OCI-LY7 (cell line): ENCODE measurements around the gene AKAP9. TPM values are rescaled to one million over a fixed set of nuclear protein-coding genes. Genes with fewer than 3 reads are reported as not detected.
A peak's percentile ranks its signal among the peaks of the same experiment; 100 is the strongest.

Source experiments
- BruUV-seq: library from RNA; stranded (reverse); fragments of 400-500 nt; replicated peaks from 2 replicates; lab custom pipeline; 2021; lab: Mats Ljungman, UMichigan
- CTCF ChIA-PET: fragments of 300-600 bp; sonication (Branson Sonifier 250); formaldehyde crosslinking; loops from one replicate; lab custom pipeline; 2022; ENCODE audit warnings: antibody characterized with exemption; ENCODE audit not compliant: unreplicated experiment; lab: Charles Lee
- POLR2A ChIA-PET: fragments of 300-600 bp; sonication (Branson Sonifier 250); formaldehyde crosslinking; loops from one replicate; lab custom pipeline; 2022; ENCODE audit warnings: antibody characterized with exemption; lab: Charles Lee
- DNase-seq: peaks from one replicate; pipeline ENCODE4 v3.0.0-alpha.2; 2015; ENCODE audit warnings: low spot score
- H2AFZ ChIP-seq: fragments of 200-600 bp; sonication (generic), shearing (Covaris generic); 2 replicates; pipeline ENCODE4 v1.6.1; 2014; ENCODE audit warnings: mild to moderate bottlenecking, antibody characterized with exemption, low read length, moderate library complexity
- H3K27ac ChIP-seq: fragments of 200-600 bp; sonication (generic); 2 replicates; pipeline ENCODE4 v1.5.1; 2014; ENCODE audit warnings: mixed run types, low read depth, mild to moderate bottlenecking, moderate library complexity, low read length, inconsistent platforms; ENCODE audit not compliant: poor library complexity, severe bottlenecking
- H3K36me3 ChIP-seq: fragments of 200-600 bp; sonication (generic); 2 replicates; pipeline ENCODE4 v1.6.1; 2014; ENCODE audit warnings: mild to moderate bottlenecking, antibody characterized with exemption, low read length, moderate library complexity, mixed read lengths; ENCODE audit not compliant: insufficient read depth
- H3K4me1 ChIP-seq: fragments of 200-600 bp; sonication (generic); 2 replicates; pipeline ENCODE4 v1.5.1; 2014; ENCODE audit warnings: mild to moderate bottlenecking, low read length; ENCODE audit not compliant: insufficient read depth, poor library complexity, severe bottlenecking
- H3K4me2 ChIP-seq: fragments of 200-600 bp; sonication (generic); 2 replicates; pipeline ENCODE4 v1.6.1; 2014; ENCODE audit warnings: mild to moderate bottlenecking, low read length
- H3K4me3 ChIP-seq: fragments of 200-600 bp; sonication (generic); 2 replicates; pipeline ENCODE4 v1.5.1; 2014; ENCODE audit warnings: mild to moderate bottlenecking, low read depth, low read length; ENCODE audit not compliant: poor library complexity, severe bottlenecking
- H3K79me2 ChIP-seq: fragments of 200-600 bp; sonication (generic); 2 replicates; pipeline ENCODE4 v1.6.1; 2016; ENCODE audit warnings: low read depth, mild to moderate bottlenecking, low read length, moderate library complexity, mixed read lengths; ENCODE audit not compliant: insufficient read depth
- H3K9me2 ChIP-seq: fragments of 200-600 bp; sonication (generic); 2 replicates; pipeline ENCODE4 v1.6.1; 2016; ENCODE audit warnings: mild to moderate bottlenecking, low read length, mixed read lengths; ENCODE audit not compliant: insufficient read depth
- H3K9me3 ChIP-seq: fragments of 200-600 bp; sonication (generic); 2 replicates; pipeline ENCODE4 v1.6.1; 2014; ENCODE audit warnings: mild to moderate bottlenecking, mixed run types, low read length, mixed read lengths
- H4K20me1 ChIP-seq: fragments of 200-600 bp; sonication (generic); 2 replicates; pipeline ENCODE4 v1.6.1; 2014; ENCODE audit warnings: mild to moderate bottlenecking, antibody characterized with exemption, low read length, moderate library complexity, mixed read lengths; ENCODE audit not compliant: insufficient read depth
- EZH2phosphoT487 ChIP-seq: fragments of 200-600 bp; sonication (generic); IDR thresholded peaks from 2 replicates; pipeline ENCODE4 v1.6.1; 2018; ENCODE audit warnings: low read depth, borderline replicate concordance, mild to moderate bottlenecking, mixed run types, antibody characterized with exemption, low read length, moderate library complexity, mixed read lengths
- intact Hi-C: fragments of 100-400 bp; cut with micrococcal nuclease; formaldehyde crosslinking; loops from one replicate; pipeline ENCODE4 v1.10.0; 2022; ENCODE audit not compliant: unreplicated experiment
- total RNA-seq, 2 experiments: library from RNA; depleted of rRNA in 1 of 2; stranded (reverse); fragments of >200 nt in 1 of 2; shearing (Covaris generic) in 1 of 2; gene quantifications; 2 replicates each; pipeline ENCODE4 v1.2.3, GENCODE V29; 2014 to 2022
- TF ChIP-seq, protein P1 (sequence below): fragments of 200-600 bp; sonication (generic); conservative IDR thresholded peaks from 2 replicates; pipeline ENCODE4 v1.5.1; 2014; ENCODE audit warnings: mild to moderate bottlenecking, antibody characterized with exemption, low read length, moderate library complexity, mixed read lengths

AKAP9 gene
- total RNA-seq, 2 experiments from 2014 or later: 32.6 to 38.1 TPM

DNA sequence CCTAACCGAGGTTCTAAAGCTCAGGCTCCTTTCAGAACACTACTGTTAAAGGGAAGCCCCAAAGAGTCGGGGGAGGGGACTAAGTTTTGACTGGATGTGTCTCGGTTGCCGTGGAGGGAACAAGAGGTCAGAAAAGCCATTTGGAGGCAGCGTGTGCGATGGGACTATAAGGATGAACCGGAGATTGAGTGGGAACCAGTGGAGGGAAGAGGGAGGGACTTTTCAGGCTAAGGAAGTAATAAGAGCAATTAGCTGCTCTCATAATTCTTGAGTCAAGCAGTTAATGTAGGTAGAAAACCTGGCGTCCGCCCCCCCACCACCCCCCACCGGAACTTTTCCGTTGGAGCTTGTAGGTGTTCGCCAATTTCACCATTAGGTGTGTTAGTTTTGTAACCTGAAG is 491 bp upstream of the AKAP9 start:
- peak; percentile 51 for DNase-seq
- CTCF ChIA-PET: interaction anchor here (0.6 to 1.8 kb wide), 5 partner anchors 13 to 595 kb away, joined by 3 to 6 read pairs (median 3); no protein-coding TSS in a partner anchor
- intact Hi-C loops: loop anchor here (1.0 to 10.0 kb wide), 6 partner anchors 60 to 1538 kb away; partner anchors contain the start of genes ANKIB1, CDK6, CLDN12 and CYP51A1
- no peak for TF ChIP-seq EZH2phosphoT487
- TF ChIP-seq, protein P1, sequence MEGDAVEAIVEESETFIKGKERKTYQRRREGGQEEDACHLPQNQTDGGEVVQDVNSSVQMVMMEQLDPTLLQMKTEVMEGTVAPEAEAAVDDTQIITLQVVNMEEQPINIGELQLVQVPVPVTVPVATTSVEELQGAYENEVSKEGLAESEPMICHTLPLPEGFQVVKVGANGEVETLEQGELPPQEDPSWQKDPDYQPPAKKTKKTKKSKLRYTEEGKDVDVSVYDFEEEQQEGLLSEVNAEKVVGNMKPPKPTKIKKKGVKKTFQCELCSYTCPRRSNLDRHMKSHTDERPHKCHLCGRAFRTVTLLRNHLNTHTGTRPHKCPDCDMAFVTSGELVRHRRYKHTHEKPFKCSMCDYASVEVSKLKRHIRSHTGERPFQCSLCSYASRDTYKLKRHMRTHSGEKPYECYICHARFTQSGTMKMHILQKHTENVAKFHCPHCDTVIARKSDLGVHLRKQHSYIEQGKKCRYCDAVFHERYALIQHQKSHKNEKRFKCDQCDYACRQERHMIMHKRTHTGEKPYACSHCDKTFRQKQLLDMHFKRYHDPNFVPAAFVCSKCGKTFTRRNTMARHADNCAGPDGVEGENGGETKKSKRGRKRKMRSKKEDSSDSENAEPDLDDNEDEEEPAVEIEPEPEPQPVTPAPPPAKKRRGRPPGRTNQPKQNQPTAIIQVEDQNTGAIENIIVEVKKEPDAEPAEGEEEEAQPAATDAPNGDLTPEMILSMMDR: no peak
- no peaks in the 10 kb centered on the region for H3K36me3 ChIP-seq
- peaks cover 51% of the 10 kb centered on the region for H3K79me2 ChIP-seq
- H3K4me3 ChIP-seq: peak overlapping the region; percentile 93
- peak overlapping the region; percentile 74 for H3K27ac ChIP-seq
- peak overlapping the region; percentile 97 for H3K4me2 ChIP-seq
- H3K9me2 ChIP-seq: no peaks in the 10 kb centered on the region
- peaks cover 21% of the 10 kb centered on the region for H3K4me1 ChIP-seq
- H3K9me3 ChIP-seq: no peaks in the 10 kb centered on the region
- TSS peak; percentile 96 for BruUV-seq
- POLR2A ChIA-PET: interaction anchor here (0.6 to 4.4 kb wide), 20 partner anchors 22 to 1288 kb away, joined by 3 to 26 read pairs (median 4); partner anchors contain the start of genes ANKIB1, GATAD1, KRIT1 and PEX1
- H4K20me1 ChIP-seq: peaks cover 5% of the 10 kb centered on the region; the same call in 1 of the 2 replicates
- H2AFZ ChIP-seq: peak overlapping the region; percentile 95

DNA sequence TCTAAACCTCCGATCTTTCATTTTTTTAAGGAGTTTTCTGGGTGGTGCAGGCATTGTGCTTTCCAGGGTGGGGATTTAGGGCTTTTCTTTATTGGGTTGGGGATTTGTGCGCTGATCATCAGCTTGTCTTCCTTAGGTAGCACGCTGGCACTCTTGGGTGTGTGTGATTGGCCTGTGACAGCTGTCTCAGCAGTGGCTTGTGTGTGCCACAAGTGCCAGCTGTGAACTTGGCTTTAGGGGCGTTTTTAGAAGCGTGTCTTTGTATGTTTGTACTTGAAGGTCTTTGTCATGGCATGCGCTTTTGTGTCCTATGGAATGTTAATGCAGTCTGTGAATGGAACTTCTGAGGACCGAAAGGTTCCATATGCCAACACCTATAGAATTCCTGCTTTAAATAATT is 788 bp downstream of the AKAP9 start:
- H2AFZ ChIP-seq: peak overlapping the region; percentile 95
- no peaks in the 10 kb centered on the region for H3K9me3 ChIP-seq
- H3K4me1 ChIP-seq: peaks cover 27% of the 10 kb centered on the region
- no peaks in the 10 kb centered on the region for H3K9me2 ChIP-seq
- H3K27ac ChIP-seq: peak overlapping the region; percentile 74
- intact Hi-C loops: loop anchor here (2.0 to 10.0 kb wide), 4 partner anchors 303 to 1539 kb away; partner anchors contain the start of genes ANKIB1, CDK6, CLDN12 and KRIT1
- CTCF ChIA-PET: interaction anchor here (0.5 to 1.6 kb wide), 2 partner anchors 12 to 430 kb away, joined by 3 to 6 read pairs; no protein-coding TSS in a partner anchor
- POLR2A ChIA-PET: interaction anchor here (0.5 to 4.4 kb wide), 6 partner anchors 20 to 587 kb away, joined by 3 to 26 read pairs (median 6); partner anchors contain the start of genes GATAD1, PEX1 and RBM48
- peak overlapping the region; percentile 93 for H3K4me3 ChIP-seq
- peaks cover 5% of the 10 kb centered on the region; the same call in 1 of the 2 replicates for H4K20me1 ChIP-seq
- peak overlapping the region; percentile 97 for H3K4me2 ChIP-seq
- DNase-seq: peak; percentile 68
- H3K36me3 ChIP-seq: no peaks in the 10 kb centered on the region
- H3K79me2 ChIP-seq: peaks cover 64% of the 10 kb centered on the region
- no TSS peak for BruUV-seq
- no peak for TF ChIP-seq EZH2phosphoT487
- TF ChIP-seq, protein P1: no peak
